D721Med (cell line): ENCODE data around the gene GDF10.
A peak's percentile ranks its signal among the peaks of the same experiment; 100 is the strongest.

Source experiments
- DNase-seq: peaks from one replicate; pipeline ENCODE4 v3.0.0; 2011; ENCODE audit warnings: low spot score; ENCODE audit not compliant: insufficient read length
- FAIRE-seq: peaks from 2 replicates; lab custom pipeline; 2011; peaks lifted over from hg19 to GRCh38; lab: Jason Lieb, UNC
- CTCF ChIP-seq: IDR thresholded peaks from 2 replicates; pipeline ENCODE4 v1.5.1; 2012; ENCODE audit warnings: mild to moderate bottlenecking, control low read depth; ENCODE audit not compliant: insufficient read depth; ENCODE audit errors: missing control alignments

GDF10 gene

DNA sequence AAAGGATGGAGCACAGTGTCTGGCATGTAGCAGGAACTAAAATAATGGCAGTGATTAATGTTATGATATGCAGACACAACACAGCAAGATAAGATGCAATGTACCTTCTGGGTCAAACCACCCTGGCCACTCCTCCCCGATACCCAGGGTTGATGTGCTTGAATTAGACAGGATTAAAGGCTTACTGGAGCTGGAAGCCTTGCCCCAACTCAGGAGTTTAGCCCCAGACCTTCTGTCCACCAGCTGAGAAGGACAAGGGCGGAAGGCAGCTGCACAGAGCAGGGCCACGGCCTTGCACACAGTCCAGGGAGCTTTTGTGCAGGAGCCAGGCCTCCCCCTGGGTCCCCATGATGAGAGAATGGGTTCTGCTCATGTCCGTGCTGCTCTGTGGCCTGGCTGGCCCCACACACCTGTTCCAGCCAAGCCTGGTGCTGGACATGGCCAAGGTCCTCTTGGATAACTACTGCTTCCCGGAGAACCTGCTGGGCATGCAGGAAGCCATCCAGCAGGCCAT is 48.2 kb downstream of the GDF10 start, which contains the start of gene RBP3:
Gene RBP3 (plus strand): TSS at position 226 of the 514 bp plus-strand sequence. CDS start 122 bp downstream, at position 348.
- DNase-seq = peak; percentile 98
- no peak for TF ChIP-seq CTCF
- FAIRE-seq = no peak

GRCh38 chr10:47348661-47349470 is 48.9 kb downstream of the GDF10 start:
- TF ChIP-seq CTCF = no peak
- DNase-seq (no peak), FAIRE-seq (no peak)

DNA sequence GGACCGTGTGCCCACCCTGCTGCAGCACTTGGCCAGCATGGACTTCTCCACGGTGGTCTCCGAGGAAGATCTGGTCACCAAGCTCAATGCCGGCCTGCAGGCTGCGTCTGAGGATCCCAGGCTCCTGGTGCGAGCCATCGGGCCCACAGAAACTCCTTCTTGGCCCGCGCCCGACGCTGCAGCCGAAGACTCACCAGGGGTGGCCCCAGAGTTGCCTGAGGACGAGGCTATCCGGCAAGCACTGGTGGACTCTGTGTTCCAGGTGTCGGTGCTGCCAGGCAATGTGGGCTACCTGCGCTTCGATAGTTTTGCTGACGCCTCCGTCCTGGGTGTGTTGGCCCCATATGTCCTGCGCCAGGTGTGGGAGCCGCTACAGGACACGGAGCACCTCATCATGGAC is 49.5 kb downstream of the GDF10 start:
- FAIRE-seq (no peak), DNase-seq (no peak)
- TF ChIP-seq CTCF = no peak

- TF ChIP-seq CTCF = no peak
- DNase-seq (no peak), FAIRE-seq (no peak)
Observed at GRCh38 chr10:47349941-47350371, 50.0 kb downstream of the GDF10 start.

DNA sequence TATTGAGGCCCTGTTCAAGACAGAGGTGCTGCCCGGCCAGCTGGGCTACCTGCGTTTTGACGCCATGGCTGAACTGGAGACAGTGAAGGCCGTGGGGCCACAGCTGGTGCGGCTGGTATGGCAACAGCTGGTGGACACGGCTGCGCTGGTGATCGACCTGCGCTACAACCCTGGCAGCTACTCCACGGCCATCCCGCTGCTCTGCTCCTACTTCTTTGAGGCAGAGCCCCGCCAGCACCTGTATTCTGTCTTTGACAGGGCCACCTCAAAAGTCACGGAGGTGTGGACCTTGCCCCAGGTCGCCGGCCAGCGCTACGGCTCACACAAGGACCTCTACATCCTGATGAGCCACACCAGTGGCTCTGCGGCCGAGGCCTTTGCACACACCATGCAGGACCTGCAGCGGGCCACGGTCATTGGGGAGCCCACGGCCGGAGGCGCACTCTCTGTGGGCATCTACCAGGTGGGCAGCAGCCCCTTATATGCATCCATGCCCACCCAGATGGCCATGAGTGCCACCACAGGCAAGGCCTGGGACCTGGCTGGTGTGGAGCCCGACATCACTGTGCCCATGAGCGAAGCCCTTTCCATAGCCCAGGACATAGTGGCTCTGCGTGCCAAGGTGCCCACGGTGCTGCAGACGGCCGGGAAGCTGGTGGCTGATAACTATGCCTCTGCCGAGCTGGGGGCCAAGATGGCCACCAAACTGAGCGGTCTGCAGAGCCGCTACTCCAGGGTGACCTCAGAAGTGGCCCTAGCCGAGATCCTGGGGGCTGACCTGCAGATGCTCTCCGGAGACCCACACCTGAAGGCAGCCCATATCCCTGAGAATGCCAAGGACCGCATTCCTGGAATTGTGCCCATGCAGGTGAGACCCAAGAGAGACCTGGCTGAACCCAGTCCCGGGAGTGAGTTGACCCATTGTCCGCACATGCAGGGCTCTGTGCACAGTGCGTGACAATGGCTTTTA is 51.0 kb downstream of the GDF10 start:
- DNase-seq = no peak
- no peak for FAIRE-seq
- TF ChIP-seq CTCF = no peak

GRCh38 chr10:47351899-47352815 is 52.2 kb downstream of the GDF10 start:
- DNase-seq (no peak), FAIRE-seq (no peak)

More at GRCh38 chr10:47351899-47352815, 52.2 kb downstream of the GDF10 start:
- TF ChIP-seq CTCF = no peak
